Erythroblast (primary cell): ENCODE measurements around the gene STK39.

Source experiments
- GATA1 ChIP-seq: IDR thresholded peaks from 2 replicates; pipeline ENCODE4 v1.6.1; 2011; ENCODE audit warnings: low read depth, mild to moderate bottlenecking, control low read depth, low read length, moderate library complexity
- POLR2A ChIP-seq: IDR thresholded peaks from 2 replicates; pipeline ENCODE4 v1.6.1; 2011; ENCODE audit warnings: mild to moderate bottlenecking, low read length

DNA sequence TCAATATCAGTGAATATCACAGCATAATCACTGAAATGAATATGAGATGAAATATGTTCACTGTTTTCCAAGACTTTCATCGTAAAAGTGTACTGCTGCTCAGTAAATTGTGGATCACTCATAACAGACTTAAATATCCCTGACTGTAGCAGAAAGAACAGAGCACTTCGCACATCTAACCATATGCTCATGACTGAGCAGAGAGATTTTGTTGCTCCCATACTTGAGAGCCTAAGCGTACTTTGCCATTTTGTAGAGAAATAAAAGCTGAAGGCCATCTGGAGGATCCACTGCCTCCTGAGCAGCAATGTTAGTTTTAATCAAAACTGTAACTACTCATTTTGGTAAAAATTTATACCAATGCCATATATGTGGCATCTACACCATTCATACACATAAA lies 243.5 kb downstream of the STK39 start:
- TF ChIP-seq POLR2A (no peak), GATA1 (no peak)
